HG02642 (cell line): Measurements from ENCODE around the gene ODAD4.

Experiments
- ATAC-seq: cut with Tn5 transposase; IDR thresholded peaks from one replicate; pipeline ENCODE4 v1.9.1; 2021; ENCODE audit warnings: mild to moderate bottlenecking; ENCODE audit not compliant: unreplicated experiment, poor library complexity

ODAD4 gene

GRCh38 chr17:41930009-41930832, at the start of gene ODAD4:
Gene ODAD4 (plus strand): TSS chr17:41930617. CDS start chr17:41930724, 107 bp downstream.
- ATAC-seq: peak; percentile 97

- ATAC-seq: no peak
Observed at GRCh38 chr17:41882756-41883155, 47.7 kb upstream of the ODAD4 start.

- ATAC-seq: no peak
Observed at GRCh38 chr17:41885733-41886132, 44.7 kb upstream of the ODAD4 start.

- no peak for ATAC-seq
Observed at GRCh38 chr17:41888332-41888965, 42.0 kb upstream of the ODAD4 start.

- no peak for ATAC-seq
Observed at GRCh38 chr17:41891135-41892020, 39.0 kb upstream of the ODAD4 start.

GRCh38 chr17:41892021-41892376, 38.4 kb upstream of the ODAD4 start:
- no peak for ATAC-seq

GRCh38 chr17:41893384-41893783, 37.0 kb upstream of the ODAD4 start:
- no peak for ATAC-seq

DNA sequence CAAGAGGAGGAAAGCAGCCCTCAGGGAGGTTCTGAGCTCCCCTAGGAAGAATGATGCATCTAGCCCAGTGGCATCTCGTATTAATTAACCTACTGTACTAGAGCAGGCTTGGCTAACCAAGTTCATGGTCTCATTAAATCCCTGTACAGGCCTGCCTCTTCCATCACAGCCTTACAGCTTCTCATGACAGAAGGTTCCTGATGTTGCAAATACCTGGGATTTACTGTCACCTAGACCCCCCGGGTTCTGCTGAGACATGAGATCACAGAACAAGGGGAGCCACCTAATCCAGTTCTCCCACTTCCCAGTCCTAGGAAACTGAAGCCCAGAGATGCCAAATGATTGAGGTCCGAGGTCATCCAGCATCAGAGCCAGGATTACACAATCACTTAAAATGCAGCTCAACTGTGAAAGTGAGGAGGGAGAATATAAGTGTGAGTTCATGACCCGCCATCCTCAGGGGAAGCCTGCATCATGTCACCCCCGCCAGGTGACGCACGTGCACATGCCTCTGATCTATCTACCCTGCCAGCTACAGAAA, 35.6 kb upstream of the ODAD4 start:
- no peak for ATAC-seq

- no peak for ATAC-seq
Observed at GRCh38 chr17:41895617-41896016, 34.8 kb upstream of the ODAD4 start.

DNA sequence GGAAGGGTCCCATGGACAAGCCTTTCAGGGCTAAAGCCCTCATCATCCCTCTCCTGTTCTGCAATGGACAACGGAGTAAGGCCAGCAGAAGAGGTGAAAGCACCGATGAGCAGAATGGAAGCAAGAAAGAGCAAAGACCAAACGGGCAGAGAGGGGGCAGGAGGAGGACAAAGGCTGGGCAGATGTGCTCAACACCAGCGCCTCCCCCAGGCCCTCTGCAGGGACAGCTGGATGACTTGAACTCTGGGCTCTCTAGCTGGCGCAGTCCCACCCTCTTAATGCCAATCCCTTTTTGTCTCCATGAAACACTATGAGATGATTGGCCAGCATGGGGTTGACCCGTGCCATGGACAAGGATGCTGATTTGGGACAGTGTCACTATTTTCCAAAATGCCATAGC, 33.7 kb upstream of the ODAD4 start:
- ATAC-seq: no peak

- ATAC-seq: no peak
Observed at GRCh38 chr17:41901646-41902045, 28.8 kb upstream of the ODAD4 start.

DNA sequence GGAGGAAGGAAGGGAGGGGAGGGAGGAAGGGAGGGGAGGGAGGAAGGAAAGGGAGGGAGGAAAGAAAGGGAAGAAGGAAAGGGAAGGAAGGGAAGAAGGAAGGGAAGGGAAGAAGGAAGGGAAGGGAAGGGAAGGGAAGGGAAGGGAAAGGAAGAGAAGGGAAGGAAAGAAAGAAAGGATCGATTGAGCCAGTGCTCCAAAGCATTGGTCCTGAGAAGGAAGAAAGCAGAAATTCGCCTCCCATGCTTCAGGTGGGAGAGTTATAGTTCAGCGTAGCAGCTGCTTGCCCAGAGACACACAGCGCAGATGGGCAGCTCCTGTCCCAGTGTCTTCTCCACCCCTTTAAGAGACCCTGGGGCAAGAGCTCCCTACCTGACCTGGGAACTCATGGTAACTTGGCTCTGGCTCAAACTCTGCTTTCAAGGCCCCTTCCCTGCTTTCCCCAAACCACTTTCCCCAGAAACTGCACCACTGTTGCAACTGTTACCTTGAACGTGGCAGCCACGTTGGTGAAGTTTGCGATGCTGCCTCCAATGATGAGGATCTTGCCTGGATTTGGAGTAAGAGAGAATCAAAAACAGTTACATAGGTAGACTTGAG, 26.1 kb upstream of the ODAD4 start:
- ATAC-seq: no peak

DNA sequence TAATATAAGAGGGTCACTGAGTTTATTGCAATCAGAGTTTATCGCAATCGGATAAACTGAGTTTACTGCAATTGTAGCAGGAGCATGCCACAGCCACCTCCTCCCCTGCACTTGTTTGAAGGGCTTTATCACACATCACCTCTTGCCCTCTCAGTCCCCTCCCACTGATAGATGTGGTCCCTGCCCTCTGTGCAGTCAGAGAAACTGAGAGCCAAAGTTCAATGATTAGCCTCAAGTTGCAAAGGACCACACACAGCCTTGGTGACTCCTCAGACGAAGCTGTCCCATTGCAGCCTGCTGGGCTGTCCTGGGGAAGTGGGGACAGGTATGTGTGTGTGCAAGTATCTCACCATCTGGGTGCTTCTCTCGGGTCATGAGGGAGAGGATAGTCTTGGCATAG, 25.2 kb upstream of the ODAD4 start:
- no peak for ATAC-seq

DNA sequence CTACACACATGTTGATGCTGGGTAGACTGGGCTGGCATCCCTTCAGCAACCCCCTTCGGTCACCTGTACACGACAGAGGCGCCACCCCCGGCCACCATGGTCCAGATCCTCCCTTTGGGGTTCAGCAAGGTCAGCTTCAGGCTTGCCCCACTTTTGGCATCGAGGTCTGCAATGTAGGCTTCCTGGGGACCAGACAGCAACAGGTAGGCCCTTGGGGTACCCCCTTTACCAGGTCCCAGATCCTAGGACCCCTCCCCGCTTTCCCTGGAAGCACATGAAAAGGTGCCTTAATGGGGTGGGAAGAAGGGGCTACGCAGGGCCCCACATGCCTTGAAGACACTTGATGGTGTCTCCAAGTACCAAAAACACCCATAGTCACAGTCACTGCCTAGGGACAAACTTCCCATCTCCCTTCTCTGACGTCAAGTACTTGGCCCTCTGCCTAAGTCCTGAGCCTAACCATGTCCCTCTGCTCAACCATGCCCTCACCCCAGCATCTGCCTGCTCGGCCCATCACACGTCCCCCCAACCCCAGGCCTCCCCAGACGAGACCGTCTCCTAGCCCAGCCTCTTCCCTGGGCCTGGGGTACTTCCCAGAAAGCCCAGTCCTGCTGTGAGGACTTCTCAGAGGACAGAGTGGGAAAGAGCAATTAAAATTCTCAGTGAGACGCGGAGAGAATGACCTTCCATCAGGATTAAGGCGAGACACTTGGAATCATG, 23.8 kb upstream of the ODAD4 start:
- no peak for ATAC-seq

- ATAC-seq: no peak
Observed at GRCh38 chr17:41907185-41907556, 23.2 kb upstream of the ODAD4 start.

GRCh38 chr17:41907633-41908539, 22.5 kb upstream of the ODAD4 start:
- no peak for ATAC-seq

GRCh38 chr17:41909088-41909487, 21.3 kb upstream of the ODAD4 start:
- ATAC-seq: no peak

DNA sequence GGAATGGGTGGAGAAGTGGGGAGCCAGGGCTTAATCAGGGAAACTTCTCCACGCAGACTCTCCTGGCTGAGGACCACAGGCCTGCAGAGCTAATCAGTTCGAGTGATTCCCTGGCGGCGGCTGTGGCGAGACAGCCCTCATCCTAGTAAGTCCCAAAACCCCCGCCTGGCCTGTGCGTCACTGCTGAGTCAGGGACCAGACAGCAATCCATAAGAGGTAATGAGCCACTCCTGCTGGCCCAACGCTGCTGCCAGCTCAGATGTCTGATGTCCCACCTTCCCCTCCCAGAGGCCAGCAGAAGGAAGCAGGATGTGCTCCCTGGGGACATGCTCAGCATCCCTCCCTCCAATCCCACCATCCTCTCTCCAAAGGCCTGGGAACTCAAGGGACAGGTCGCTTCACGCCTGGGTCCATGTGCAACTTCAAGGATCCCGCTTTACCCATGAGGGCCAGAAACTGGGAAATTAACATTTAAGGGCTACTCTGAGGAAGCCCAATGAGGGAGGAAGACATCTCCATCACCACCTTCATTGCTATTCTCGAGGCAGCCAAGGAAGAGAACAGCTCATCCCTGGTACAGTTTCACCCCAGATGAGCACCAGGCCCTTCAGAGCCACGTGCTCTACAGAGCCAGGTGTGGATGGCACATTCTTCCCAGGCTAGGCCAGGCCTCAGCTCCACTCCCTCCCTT, 19.6 kb upstream of the ODAD4 start:
- no peak for ATAC-seq
